Mononuclear cell (primary cell): ENCODE data around the gene DNPH1. TPM values are rescaled to one million over a fixed set of nuclear protein-coding genes. Genes with fewer than 3 reads are reported as not detected.

Experiments
- H3K27me3 ChIP-seq: 2 replicates; pipeline ENCODE4 v1.6.0; 2011; ENCODE audit warnings: low read length, control low read depth; ENCODE audit not compliant: insufficient read depth
- H3K4me1 ChIP-seq: 2 replicates; pipeline ENCODE4 v1.5.1; 2011; ENCODE audit warnings: mild to moderate bottlenecking, low read length, control low read depth; ENCODE audit not compliant: insufficient read depth
- H3K4me3 ChIP-seq: 2 replicates; pipeline ENCODE4 v1.5.1; 2011; ENCODE audit warnings: mild to moderate bottlenecking, low read length, moderate library complexity
- H3K9me3 ChIP-seq: 2 replicates; pipeline ENCODE4 v1.5.1; 2011; ENCODE audit warnings: low read depth, mild to moderate bottlenecking, control low read depth, low read length
- total RNA-seq: library from RNA; depleted of rRNA; stranded (reverse); fragments of >200 nt; gene quantifications from one replicate; pipeline ENCODE4 v1.2.3, GENCODE V29; 2012

The DNPH1 gene
- total RNA-seq, 1 donor = 14.7 TPM

DNA sequence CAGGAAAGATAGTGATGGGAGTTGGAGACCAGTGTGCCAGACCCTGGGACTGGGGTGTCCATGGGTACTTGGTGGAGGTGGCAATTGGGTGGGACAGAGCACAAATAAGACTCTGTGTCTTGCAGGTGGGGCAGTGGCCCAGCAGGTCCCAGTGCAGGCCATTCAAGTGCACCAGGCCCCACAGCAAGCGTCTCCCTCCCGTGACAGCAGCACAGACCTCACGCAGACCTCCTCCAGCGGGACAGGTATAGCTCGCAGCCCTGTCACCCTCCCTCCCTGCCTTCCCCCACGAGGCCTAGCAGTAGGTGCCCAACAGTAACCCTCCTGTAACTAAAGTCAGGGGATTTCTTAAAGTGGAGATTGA is 52.9 kb downstream of the DNPH1 start:
- no peaks in the 10 kb centered on the region for H3K9me3 ChIP-seq
- no peaks in the 10 kb centered on the region for H3K27me3 ChIP-seq
- no peak overlapping the region for H3K4me3 ChIP-seq
- H3K4me1 ChIP-seq = peaks cover 50% of the 10 kb centered on the region

- no peak overlapping the region for H3K4me3 ChIP-seq
Measured at GRCh38 chr6:43175676-43176422, 53.4 kb downstream of the DNPH1 start.

More at GRCh38 chr6:43175676-43176422, 53.4 kb downstream of the DNPH1 start:
- Histone ChIP-seq H3K9me3 (no peaks in the 10 kb centered on the region), H3K27me3 (no peaks in the 10 kb centered on the region), H3K4me1 (peaks cover 44% of the 10 kb centered on the region)

Other genes starting within 250 kb of the DNPH1 start
- 15.2 TPM for gene PPP2R5D, start 244.9 kb downstream of the DNPH1 start, total RNA-seq
- 17.7 TPM for gene MEA1, start 215.5 kb downstream of the DNPH1 start, total RNA-seq
- gene KLHDC3, start 215.2 kb downstream of the DNPH1 start, total RNA-seq = 30.2 TPM
- 31.1 TPM for gene RRP36, start 207.9 kb downstream of the DNPH1 start, total RNA-seq
- 2.7 TPM for gene CUL7, start 175.6 kb downstream of the DNPH1 start, total RNA-seq
- gene MRPL2, start 170.0 kb downstream of the DNPH1 start, total RNA-seq = 5.7 TPM
- gene KLC4, start 169.8 kb downstream of the DNPH1 start, total RNA-seq = 9.6 TPM
- 1.8 TPM for gene PTK7, start 153.2 kb downstream of the DNPH1 start, total RNA-seq
- gene SRF, start 58.2 kb downstream of the DNPH1 start, total RNA-seq = 17.0 TPM
- 24.2 TPM for gene CUL9, start 47.3 kb downstream of the DNPH1 start, total RNA-seq
- gene TTBK1, start 14.0 kb upstream of the DNPH1 start, total RNA-seq = under 0.01 TPM
- not detected for gene SLC22A7, start 68.8 kb upstream of the DNPH1 start, total RNA-seq
- 0.84 TPM for gene CRIP3, start 79.3 kb upstream of the DNPH1 start, total RNA-seq
- gene ZNF318, start 140.2 kb upstream of the DNPH1 start, total RNA-seq = 22.9 TPM
- gene ABCC10, start 198.1 kb upstream of the DNPH1 start, total RNA-seq = 12.3 TPM
- 0.31 TPM for gene DLK2, start 226.1 kb upstream of the DNPH1 start, total RNA-seq
- 9.0 TPM for gene TJAP1, start 248.1 kb upstream of the DNPH1 start, total RNA-seq